Muscle layer of colon (tissue), 2 donors: ENCODE measurements around the gene GRM1.

Experiments used
- H3K27ac ChIP-seq: one replicate; pipeline ENCODE4 v1.7.0; 2013; ENCODE audit warnings: low read depth, mild to moderate bottlenecking, low read length, moderate library complexity
- H3K27me3 ChIP-seq, 2 donors: one replicate each; pipeline ENCODE4 v1.7.0; 2013; ENCODE audit warnings: low read length in 2 of 2, mild to moderate bottlenecking in 2 of 2; ENCODE audit not compliant: insufficient read depth in 2 of 2, control insufficient read depth in 1 of 2
- H3K36me3 ChIP-seq: one replicate; pipeline ENCODE4 v1.7.0; 2013; ENCODE audit warnings: mild to moderate bottlenecking, low read length; ENCODE audit not compliant: insufficient read depth
- H3K4me1 ChIP-seq: one replicate; pipeline ENCODE4 v1.7.0; 2013; ENCODE audit warnings: mild to moderate bottlenecking, low read length; ENCODE audit not compliant: insufficient read depth
- H3K4me3 ChIP-seq, 2 donors: one replicate each; pipeline ENCODE4 v1.7.0; 2013; ENCODE audit warnings: low read length in 2 of 2, low read depth in 1 of 2, mild to moderate bottlenecking in 1 of 2, moderate library complexity in 1 of 2
- H3K9ac ChIP-seq: one replicate; pipeline ENCODE4 v1.7.0; 2013; ENCODE audit warnings: low read length
- H3K9me3 ChIP-seq: one replicate; pipeline ENCODE4 v1.7.0; 2013; ENCODE audit warnings: mild to moderate bottlenecking, low read length
- donor health status: abdominal sarcoma.
- donor health status: Adenocarcinoma of cecum.

The GRM1 gene

DNA sequence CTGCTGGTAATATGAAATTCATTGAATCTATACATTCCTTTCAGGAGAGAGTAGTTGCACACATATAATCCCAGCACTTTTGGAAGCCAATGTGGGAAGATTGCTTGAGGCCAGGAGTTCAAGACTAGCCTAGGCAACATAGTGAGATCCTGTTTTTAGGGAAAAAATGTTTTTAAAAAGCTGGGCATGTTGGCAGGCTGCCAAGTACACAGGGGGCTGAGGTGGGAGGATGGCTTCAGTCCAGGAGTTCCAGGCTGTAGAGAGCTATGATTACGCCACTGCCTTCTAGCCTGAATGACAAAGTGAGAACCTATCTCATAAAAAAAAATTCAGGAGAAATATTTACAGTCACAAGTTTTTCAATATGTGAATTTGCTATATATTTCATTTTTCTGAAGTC is 71.9 kb downstream of the GRM1 start:
- H3K36me3 ChIP-seq = no peaks in the 10 kb centered on the region
- no peak overlapping the region for H3K9ac ChIP-seq
- H3K4me3 ChIP-seq = no peak overlapping the region
- no peaks in the 10 kb centered on the region for H3K4me1 ChIP-seq
- H3K27ac ChIP-seq = no peak overlapping the region
- no peaks in the 10 kb centered on the region for H3K9me3 ChIP-seq
- no peaks in the 10 kb centered on the region for H3K27me3 ChIP-seq

DNA sequence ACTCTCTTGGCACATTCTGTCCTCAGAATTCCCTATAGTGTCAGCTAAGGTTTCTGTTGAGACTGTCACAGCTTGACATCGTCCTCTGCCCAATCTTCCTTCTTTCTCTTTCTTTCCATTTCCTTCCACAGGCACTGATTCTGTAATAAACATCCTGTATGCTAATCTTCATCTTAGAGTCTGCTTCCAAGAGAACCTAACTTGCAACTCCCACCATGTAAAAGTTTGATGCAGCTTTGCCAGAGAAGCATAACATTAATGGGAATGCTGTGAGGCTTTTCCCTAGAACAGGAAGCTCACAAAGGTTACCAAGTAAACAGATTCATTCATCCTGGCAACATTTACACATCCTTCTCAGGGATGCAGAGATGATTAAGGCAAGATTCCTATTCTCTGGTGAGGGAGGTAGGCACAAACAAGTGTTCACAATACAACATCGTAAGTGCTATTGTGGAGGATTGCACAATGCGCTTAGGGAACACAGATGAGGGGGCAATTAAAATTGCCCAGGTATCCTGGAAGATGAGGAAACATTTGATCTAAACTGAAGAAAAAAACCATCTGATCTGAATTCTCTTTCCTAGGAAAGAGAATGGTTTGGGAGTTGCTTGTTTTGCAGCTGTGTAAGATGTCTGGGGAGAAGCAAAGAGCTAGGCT is 74.7 kb downstream of the GRM1 start:
- Histone ChIP-seq H3K4me3 (no peak overlapping the region), H3K27me3 (no peaks in the 10 kb centered on the region), H3K4me1 (no peaks in the 10 kb centered on the region), H3K27ac (no peak overlapping the region), H3K9ac (no peak overlapping the region), H3K9me3 (no peaks in the 10 kb centered on the region), H3K36me3 (no peaks in the 10 kb centered on the region)

DNA sequence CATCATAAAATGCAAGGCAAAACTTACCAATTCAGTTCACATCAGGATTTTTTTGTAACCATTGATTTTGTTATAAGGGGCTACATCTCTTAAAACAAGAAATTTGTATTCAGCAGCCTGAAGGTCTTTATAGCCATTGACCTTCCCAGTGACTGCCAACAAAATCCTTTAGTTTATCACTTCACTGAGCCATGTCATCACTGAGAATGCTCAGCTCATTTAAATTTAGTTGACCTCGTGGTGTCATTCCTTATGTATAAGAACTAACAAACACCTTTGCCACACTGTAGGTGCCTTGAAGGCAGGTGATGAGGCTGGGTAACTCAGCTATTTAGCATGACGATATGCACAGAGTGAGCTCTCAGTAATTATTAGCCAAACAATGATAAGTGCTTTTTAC is 77.7 kb downstream of the GRM1 start:
- Histone ChIP-seq H3K4me1 (no peaks in the 10 kb centered on the region), H3K27me3 (no peaks in the 10 kb centered on the region), H3K27ac (no peak overlapping the region), H3K4me3 (no peak overlapping the region), H3K9ac (no peak overlapping the region), H3K36me3 (no peaks in the 10 kb centered on the region), H3K9me3 (no peaks in the 10 kb centered on the region)

DNA sequence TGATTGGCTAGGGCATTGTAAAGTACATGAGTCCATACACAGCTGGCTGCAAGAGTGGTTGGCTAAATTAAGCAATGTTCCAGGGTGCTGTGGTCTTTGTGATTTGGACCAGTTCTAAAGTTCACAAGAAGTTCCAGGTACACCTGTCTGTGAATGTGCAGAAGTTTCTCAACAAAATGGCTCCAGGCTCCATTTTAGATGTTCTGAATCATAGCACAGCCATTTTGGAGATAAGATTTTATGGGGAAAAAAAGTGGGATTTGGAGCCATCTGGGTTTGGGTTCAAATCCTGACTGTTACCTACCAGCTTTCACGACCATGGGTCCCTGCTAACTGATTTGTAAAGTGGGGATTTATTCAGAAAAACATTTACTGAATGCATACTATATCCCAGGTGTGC is 82.1 kb downstream of the GRM1 start:
- H3K27ac ChIP-seq = no peak overlapping the region
- no peaks in the 10 kb centered on the region for H3K4me1 ChIP-seq
- H3K4me3 ChIP-seq = no peak overlapping the region
- H3K27me3 ChIP-seq = no peaks in the 10 kb centered on the region
- H3K9me3 ChIP-seq = no peaks in the 10 kb centered on the region
- no peaks in the 10 kb centered on the region for H3K36me3 ChIP-seq
- H3K9ac ChIP-seq = no peak overlapping the region

DNA sequence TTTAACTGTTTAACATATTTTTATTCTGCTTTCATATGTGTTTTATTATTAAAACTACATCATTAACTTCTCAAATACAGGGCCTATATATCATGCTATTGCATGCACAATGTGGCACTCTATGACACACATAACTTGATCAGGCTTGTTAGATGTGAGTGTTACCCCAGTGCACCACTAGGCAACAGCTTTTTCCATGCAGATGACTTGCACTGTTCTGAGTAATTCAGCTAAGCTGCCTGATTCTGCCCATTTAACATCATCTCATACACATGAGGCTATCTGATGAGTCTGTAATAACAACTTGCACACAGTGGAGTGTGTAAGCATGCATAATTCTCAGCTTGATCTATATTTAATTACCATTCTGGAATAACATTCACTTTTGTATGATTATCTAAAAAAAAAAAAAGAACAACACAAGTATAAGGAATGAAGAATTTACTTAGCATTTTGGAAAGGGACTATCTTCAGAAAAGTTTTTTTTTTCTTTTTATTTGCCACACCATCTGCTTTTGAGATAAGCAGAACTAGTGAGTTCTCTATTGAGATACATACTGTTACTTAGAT is 83.1 kb downstream of the GRM1 start:
- no peaks in the 10 kb centered on the region for H3K27me3 ChIP-seq
- no peak overlapping the region for H3K4me3 ChIP-seq
- H3K9me3 ChIP-seq = no peaks in the 10 kb centered on the region
- H3K27ac ChIP-seq = no peak overlapping the region
- H3K9ac ChIP-seq = no peak overlapping the region
- no peaks in the 10 kb centered on the region for H3K4me1 ChIP-seq
- no peaks in the 10 kb centered on the region for H3K36me3 ChIP-seq

DNA sequence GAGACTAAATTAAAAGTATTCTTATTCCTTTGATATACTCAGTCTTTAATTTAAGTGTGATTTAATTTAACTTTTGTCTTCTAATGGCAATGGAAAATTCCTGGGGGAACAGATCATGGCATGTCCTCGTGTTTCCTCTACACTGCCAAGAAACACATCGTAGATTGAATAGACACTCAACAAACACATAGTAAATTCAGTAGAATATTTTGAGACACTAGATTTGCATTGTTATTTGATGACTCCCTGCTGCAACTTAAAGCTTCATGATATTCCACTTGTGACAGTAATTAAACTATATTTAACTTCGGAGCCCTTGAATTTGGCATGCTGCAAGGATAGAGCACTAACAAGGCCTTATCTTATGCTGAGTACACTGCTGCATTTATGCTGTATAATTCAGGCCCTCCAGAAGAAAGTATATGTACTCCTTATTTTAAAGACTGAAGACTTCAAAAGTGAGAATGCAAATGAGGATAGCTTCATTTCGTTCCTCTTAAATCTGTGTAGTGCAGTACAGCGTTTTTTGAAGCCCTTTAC is 84.3 kb downstream of the GRM1 start:
- H3K27ac ChIP-seq = no peak overlapping the region
- H3K4me3 ChIP-seq = no peak overlapping the region
- no peaks in the 10 kb centered on the region for H3K9me3 ChIP-seq
- no peaks in the 10 kb centered on the region for H3K27me3 ChIP-seq
- no peaks in the 10 kb centered on the region for H3K4me1 ChIP-seq
- H3K36me3 ChIP-seq = no peaks in the 10 kb centered on the region
- H3K9ac ChIP-seq = no peak overlapping the region

DNA sequence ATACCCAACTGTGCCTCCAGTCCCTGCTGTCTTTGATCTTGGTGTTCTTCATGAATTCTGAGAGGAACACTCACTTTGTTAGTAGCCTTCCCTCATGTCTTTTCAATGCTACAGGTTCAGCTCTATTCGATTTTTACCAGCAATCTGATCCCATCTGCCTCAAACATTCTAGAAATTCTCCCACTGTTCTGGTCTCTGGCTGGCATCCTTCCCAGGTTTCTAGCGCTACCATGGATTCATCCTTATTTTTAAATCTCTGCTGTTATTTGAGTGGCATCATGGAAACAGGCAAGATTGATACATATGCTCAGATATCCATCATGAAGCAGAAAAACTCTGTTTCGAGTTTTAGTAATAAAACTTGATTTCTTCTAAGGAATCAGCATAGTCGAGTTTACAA is 94.8 kb downstream of the GRM1 start:
- H3K9me3 ChIP-seq = no peaks in the 10 kb centered on the region
- H3K4me3 ChIP-seq = no peak overlapping the region
- no peak overlapping the region for H3K27ac ChIP-seq
- H3K27me3 ChIP-seq = no peaks in the 10 kb centered on the region
- H3K9ac ChIP-seq = no peak overlapping the region
- no peaks in the 10 kb centered on the region for H3K4me1 ChIP-seq
- H3K36me3 ChIP-seq = no peaks in the 10 kb centered on the region

DNA sequence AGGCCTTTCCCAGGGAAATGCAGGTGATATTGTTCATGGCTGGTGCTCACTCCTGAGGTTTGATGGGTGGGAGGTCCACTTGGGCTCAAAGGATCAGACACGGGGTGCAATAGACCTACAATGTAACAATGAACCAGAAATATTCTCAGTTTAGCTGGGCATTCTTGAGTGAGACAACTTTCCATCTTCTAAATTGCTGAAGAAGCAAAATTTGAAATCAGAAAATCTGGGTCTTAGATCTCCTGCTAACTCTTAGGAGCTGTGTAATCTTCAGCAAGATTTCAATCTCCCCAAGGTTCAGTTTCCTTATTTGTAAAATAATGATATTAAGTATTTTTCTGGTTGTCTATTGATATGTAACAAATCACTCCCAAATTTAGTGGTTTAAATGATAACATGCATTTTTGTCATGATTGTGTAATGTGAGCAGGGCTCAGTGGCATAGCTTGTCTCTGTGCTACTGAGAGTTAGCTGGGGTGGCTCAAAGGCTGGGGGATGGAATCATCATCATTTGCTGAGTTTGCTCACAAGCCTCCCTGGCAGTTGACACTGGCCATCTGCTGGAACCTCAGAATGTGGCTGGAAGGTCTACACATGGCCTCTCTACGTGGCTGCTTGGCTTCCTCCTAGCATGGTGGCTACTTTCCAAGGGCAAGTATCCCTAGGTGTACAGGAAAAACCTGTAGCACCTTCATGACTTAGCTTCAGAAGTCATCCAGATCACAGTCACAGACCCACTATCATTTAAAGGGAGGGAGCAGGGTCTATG is 98.8 kb downstream of the GRM1 start:
- H3K27ac ChIP-seq = no peak overlapping the region
- H3K9me3 ChIP-seq = no peaks in the 10 kb centered on the region
- no peak overlapping the region for H3K9ac ChIP-seq
- no peaks in the 10 kb centered on the region for H3K36me3 ChIP-seq
- no peaks in the 10 kb centered on the region for H3K4me1 ChIP-seq
- no peak overlapping the region for H3K4me3 ChIP-seq
- H3K27me3 ChIP-seq = no peaks in the 10 kb centered on the region

DNA sequence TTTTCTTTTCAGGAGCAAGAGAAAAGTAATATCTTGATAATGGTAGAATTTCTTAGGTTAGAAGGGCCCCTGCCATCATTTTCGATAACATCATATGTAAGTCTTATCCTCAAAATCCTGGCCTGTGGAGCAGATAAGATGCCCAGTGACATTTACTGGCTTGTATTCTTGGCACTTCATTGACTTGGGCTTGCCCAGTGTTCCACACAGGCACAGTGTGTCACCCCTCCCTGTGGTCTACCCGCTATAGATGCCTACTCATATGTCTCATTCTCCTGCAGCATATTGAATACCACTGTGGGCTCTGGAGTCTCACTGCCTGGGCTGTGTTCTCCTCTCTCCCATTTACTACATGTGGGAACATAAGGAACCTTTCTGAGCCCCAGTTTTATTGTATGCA is 105.0 kb downstream of the GRM1 start:
- Histone ChIP-seq H3K4me1 (no peaks in the 10 kb centered on the region), H3K36me3 (no peaks in the 10 kb centered on the region), H3K27me3 (no peaks in the 10 kb centered on the region), H3K4me3 (no peak overlapping the region), H3K27ac (no peak overlapping the region), H3K9me3 (no peaks in the 10 kb centered on the region), H3K9ac (no peak overlapping the region)

DNA sequence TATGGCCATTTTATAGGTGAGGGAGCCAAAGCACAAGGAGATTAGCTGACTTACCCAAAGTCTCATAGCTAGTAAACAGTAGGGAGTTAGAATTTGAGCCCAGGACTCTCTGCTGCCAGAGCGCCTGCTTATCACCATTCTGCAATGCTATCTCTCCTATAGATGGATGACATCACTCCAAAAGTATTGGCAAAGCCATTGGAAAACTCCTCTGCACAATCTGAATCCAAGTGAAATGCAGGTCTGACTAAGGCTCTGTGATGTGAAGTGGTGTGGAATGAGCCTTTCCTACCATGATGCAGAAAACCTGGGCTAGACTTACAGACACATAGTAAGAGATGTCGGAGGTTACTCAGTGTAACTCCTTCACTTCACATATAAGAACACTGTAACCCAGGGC is 106.3 kb downstream of the GRM1 start:
- Histone ChIP-seq H3K36me3 (no peaks in the 10 kb centered on the region), H3K27ac (no peak overlapping the region), H3K9me3 (no peaks in the 10 kb centered on the region), H3K4me3 (no peak overlapping the region), H3K9ac (no peak overlapping the region), H3K27me3 (no peaks in the 10 kb centered on the region), H3K4me1 (no peaks in the 10 kb centered on the region)

DNA sequence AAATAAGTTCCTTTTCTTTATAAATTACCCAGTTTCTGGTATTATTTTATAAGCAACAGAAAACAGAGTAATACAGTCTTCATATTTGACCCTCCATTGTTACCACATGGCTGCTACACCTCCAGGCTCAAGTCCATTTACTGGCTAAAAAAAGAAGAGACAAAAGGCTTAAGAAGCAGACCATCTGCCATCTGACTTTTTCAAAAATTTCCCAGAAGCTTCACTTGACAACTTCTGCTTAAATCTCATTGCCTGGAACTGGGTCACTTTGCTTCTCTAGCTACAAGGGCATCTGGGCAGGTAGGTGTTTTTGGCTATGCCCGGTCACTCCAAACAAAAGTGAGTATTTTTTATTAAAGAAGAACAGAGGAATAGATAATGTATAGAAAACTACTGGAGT is 118.0 kb downstream of the GRM1 start:
- no peaks in the 10 kb centered on the region for H3K27me3 ChIP-seq
- no peak overlapping the region for H3K4me3 ChIP-seq
- no peak overlapping the region for H3K27ac ChIP-seq
- no peak overlapping the region for H3K9ac ChIP-seq
- no peaks in the 10 kb centered on the region for H3K9me3 ChIP-seq
- H3K36me3 ChIP-seq = no peaks in the 10 kb centered on the region
- no peaks in the 10 kb centered on the region for H3K4me1 ChIP-seq
